GM20431 (cell line): Measurements from ENCODE around the gene KCTD13.
"Not testable (repeated sequence)": the region's sequence is repeated elsewhere in the genome, so short reads cannot be mapped to it uniquely, and the experiment has no call there.

Source experiments
- in situ Hi-C: fragments of 300-500 bp; cut with MseI, MboI; formaldehyde crosslinking; loops from one replicate; pipeline ENCODE4 v1.15.0; 2020; ENCODE audit warnings: low sequenced_read_pairs; ENCODE audit not compliant: unreplicated experiment

Gene KCTD13

DNA sequence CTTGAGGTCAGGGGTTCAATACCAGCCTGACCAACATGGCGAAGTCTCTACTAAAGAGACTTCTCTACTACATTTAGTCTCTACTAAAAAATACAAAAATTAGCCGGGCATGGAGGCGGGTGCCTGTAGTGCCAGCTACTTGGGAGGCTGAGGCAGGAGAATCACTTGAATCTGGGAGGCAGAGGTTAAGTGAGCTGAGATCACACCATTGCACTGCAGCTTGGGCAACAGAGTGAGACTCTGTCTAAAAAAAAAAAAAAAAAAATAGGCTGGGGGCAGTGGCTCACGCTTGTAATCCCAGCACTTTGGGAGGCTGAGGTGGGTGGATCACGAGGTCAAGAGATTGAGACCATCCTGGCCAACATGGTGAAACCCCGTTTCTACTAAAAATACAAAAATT is 16.2 kb downstream of the KCTD13 start:
- in situ Hi-C loops: not testable (repeated sequence)

GRCh38 chr16:29909391-29909790 is 16.6 kb downstream of the KCTD13 start:
- in situ Hi-C loops: no loop called here

DNA sequence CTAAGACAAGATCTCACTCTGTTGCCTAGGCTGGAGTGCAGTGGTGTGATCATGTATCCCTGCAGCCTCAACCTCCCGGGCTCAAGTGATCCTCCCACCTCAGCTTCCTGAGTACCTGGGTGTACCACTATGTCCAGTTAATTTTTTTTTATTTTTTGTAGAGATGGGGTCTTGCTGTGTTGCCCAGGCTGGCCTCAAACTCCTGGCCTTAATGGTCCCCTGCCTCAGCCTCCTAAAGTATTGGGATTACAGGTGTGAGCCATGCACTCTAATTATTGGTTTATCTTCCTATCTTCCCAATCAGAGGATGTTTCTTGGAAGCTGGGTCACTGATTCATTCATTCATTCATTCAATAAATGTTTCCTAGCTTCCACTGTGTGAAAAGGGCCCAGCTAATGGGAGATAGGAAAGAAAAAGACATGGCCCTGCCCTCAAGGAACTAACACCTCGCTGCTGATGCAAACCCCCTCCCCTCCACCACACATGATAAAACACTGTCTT is 17.3 kb downstream of the KCTD13 start:
- in situ Hi-C loops: no loop called here

- in situ Hi-C loops: no loop called here
These were observed 18.1 kb downstream of the KCTD13 start for GRCh38 chr16:29907973-29908372.

GRCh38 chr16:29906520-29907244 is 19.3 kb downstream of the KCTD13 start:
- in situ Hi-C loops: no loop called here

DNA sequence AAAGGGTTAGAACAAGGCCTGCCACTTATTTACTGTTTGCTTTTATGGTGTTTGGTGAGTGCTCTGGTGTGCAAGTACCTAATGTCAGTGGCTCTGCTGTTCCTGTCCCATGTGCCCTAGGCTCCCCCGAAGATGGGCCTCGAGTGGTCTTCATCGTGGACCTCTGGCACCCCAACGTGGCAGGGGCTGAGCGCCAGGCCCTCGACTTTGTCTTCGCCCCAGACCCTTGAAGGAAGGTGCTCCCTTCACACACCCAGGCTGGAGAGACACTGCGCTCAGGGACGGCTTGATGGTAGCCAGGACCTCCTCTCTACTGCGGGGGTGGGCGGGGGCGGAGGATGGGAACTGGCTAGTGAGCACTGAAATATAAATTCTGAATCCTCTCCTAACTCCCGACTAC is 20.4 kb downstream of the KCTD13 start:
- in situ Hi-C loops: no loop called here

DNA sequence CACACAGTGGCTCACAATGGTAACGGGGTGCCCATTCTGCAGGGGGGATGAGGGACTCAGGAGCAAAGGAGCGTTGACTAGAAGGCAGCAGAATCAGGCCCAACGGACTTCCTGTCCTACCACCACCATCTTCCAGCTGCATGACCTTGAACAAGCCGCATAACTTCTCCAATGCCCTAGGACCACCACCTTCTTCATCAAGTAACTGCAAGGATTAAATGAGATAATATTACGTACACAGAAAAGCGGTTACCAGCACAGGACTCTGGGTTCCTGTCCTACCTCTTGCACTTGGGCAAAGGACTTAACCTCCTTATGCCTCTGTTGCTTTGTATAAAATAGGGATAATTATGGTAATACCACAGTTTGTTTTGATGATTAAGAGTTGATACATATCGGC is 21.1 kb downstream of the KCTD13 start:
- in situ Hi-C loops: no loop called here

GRCh38 chr16:29903590-29903989 is 22.4 kb downstream of the KCTD13 start:
- in situ Hi-C loops: no loop called here

- in situ Hi-C loops: no loop called here
These were observed 24.4 kb downstream of the KCTD13 start for GRCh38 chr16:29901607-29901945.

GRCh38 chr16:29900888-29901606 is 25.0 kb downstream of the KCTD13 start:
- in situ Hi-C loops: no loop called here

- in situ Hi-C loops: no loop called here
These were observed 25.7 kb downstream of the KCTD13 start, which contains the start of gene ASPHD1 for GRCh38 chr16:29900102-29900887. Gene ASPHD1, plus strand, starts transcription at chr16:29900488. Its CDS starts 484 bp downstream, at chr16:29900972.

DNA sequence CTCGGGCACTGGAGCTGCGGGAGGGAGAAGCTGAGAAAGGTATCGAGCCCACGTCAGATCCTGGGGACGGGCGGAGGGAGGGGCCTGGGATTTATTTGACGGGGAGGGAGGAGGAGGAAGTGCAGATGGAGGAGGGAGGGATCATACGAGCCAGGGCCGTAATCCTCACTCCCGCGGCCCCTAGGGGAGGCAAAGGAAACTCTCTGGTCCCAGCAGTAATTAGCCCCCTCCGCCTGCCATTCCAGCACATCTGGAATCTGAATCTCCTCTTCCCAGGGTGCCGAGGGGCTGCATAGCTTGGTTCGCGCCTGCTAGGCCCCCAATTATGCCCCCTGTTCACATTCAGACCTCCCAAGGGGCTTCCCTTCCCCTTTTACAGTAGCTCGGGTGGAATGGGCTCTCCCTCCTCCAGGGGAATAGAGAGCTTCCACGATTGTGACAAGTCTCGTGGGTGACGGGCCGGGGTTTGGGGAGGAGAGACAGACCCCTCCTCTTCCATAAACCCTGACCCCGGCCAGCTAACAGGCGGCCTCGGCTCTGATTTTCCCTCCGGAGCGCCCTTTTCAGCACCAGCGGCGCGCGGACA is 26.4 kb downstream of the KCTD13 start, which contains the start of gene SEZ6L2:
TSS of gene SEZ6L2 (minus strand) at position 35 of the 586 bp plus-strand sequence. CDS start 531 bp downstream, outside the sequence.
- in situ Hi-C loops: no loop called here

GRCh38 chr16:29898804-29899515 is 27.1 kb downstream of the KCTD13 start:
- in situ Hi-C loops: no loop called here

- in situ Hi-C loops: no loop called here
These were observed 27.8 kb downstream of the KCTD13 start for GRCh38 chr16:29898135-29898803.

DNA sequence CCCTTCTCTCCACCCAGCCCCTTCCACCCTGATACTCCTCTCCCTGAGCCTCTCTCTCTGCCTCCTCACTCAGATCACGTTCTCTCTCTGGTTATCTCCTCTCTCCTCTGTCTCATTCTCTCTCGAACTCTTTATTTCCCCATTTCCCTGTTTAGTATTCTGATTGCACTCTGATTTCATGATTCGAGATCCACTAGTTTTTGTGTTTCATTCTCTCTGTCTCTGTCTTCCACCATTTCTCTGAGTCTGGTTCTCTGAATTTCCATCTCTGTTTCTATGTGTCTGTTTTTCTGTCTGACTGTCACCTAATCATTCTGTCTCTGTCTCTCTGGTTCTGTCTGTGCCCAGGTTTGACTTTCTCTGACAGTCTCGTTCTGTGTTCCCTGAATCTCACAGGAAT is 28.7 kb downstream of the KCTD13 start:
- in situ Hi-C loops: no loop called here

DNA sequence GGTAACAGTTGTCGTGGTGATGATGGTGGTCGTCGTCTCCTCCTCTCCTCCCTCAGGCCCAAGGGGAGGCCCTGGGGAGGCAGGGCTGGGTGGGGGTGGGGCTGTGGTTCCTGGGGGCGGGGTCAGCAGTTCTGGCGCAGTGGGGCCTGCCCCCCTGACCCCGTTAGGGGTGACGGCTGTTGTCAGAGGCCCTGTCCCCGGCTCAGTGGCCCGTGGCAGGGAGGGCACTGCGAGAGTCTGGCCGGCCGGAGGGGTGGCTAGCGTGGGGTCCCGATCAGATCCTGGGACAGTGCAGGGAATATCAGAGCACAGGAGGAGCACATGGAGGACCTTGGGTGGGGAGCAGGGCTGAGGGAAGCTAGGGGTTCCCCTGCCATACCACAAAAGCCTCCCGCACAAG is 29.2 kb downstream of the KCTD13 start:
- in situ Hi-C loops: no loop called here

DNA sequence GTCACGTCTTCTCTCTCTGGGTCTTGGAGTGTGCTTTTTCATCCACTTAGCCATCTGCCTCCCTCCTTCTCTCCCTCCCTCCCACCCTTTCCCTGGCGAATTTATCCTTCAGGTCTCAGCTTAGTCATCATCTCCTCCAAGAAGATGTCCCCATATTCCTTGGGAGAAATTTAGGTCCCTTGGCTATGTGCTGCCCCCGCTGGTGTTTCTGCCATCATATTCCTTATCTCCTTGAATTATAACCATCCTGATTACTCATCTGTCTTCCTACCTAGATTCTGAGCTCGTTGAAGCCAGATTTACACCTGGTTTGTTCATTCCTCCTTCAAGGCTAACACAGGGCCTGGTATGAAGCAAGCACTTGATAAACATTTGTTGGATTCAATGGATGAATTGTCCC is 31.7 kb downstream of the KCTD13 start:
- in situ Hi-C loops: no loop called here

DNA sequence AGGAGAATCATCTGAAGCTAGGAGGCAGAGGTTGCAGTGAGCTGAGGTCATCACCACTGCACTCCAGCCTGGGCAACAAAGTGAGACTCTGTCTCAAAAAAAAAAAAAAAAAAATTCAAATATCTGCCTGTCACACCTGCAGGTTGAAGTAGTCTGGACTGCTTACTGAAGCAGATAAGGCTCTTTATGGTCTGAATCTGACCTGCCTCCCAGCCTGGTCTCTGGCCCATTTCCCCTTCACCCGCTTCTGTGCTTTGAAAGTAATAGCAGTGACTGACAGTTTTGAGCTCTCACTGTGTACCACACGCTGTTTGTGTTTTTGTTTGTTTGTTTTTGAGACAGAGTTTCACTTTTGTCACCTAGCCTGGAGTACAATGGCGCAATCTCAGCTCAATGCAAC is 32.5 kb downstream of the KCTD13 start:
- in situ Hi-C loops: no loop called here

- in situ Hi-C loops: no loop called here
These were observed 33.6 kb downstream of the KCTD13 start for GRCh38 chr16:29892458-29892813.
